ENCODE data around the gene ALDH1A3.

The ALDH1A3 gene

DNA sequence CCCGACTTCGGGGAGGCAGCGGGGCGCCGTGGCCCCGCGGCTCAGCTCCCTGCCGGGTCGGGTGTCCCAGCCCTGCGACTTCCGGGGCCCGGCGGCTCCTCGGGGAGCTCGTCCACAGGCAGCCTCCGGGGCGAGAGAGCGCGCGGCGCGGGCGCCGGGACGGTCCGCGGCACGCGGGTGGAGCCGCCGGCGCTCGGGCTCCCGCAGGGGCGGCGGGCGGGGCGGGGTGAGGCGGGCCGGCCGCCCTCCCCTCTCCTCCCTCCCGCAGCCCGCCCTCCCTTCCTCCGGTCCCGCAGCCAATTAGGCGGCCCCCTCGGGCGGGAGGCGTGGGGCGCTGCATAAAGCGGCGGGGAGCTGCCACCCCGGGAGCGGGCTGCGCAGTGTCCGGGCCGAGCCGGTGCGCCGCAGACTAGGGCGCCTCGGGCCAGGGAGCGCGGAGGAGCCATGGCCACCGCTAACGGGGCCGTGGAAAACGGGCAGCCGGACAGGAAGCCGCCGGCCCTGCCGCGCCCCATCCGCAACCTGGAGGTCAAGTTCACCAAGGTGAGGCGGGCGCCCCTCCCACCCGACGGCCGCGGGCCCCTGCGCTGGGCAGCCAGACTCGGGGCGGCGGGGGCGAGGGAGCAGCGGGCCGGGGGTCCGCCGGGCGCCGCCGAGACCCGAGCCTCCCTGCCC lies at the start of gene ALDH1A3:
Gene ALDH1A3, plus strand, starts transcription at position 368 of the 675 bp plus-strand sequence. Its CDS starts 77 bp downstream, at position 445.
- Histone ChIP-seq H3K4me1 (peaks cover 0 to 7% (median 0%) of the 10 kb centered on the region in 10 experiments; a peak in 2 of 20 replicates), H3K36me3 (no peaks in the 10 kb centered on the region), H3K4me2 (peak within 1 kb of the TSS; percentile 50 to 75 (median 60)), H4K20me1 (peaks cover 0 to 37% (median 11%) of the 10 kb centered on the region in 11 experiments; a peak in 11 of 22 replicates), H3K4me3 (peak within 1 kb of the TSS; percentile 35 to 62 (median 45); a peak in 18 of 20 replicates), H3K9me3 (replicated peaks in 1 of 11) (peaks cover 0 to 19% (median 8%) of the 10 kb centered on the region in 11 experiments; a peak in 11 of 22 replicates), H3K27me3 (peaks cover 77 to 100% (median 96%) of the 10 kb centered on the region in 11 experiments), H3K9ac (no peak within 1 kb of the TSS), H3K27ac (no peak within 1 kb of the TSS)
- TF ChIP-seq Cebpa-rat (IDR thresholded peaks at IDR 0.05): no peak

DNA sequence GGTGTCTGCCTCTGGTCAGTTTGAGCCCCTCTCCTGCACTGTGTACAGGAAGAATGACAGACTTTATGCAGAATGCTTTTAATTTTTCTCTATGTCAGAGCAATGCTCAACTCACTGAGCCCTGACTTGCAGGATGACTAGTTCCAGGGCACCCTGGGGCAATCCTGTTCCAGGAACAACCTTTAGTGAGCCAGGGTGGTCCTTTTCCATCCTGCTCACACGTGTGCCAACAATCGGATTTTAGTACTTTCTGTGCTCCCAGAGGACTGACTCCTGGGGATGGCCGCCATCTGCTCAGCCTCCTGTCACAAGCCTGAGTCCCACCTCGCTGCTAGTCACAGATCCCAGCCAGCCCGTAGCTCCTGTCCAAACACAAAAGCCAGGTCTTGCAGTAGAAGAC lies 48.2 kb upstream of the ALDH1A3 start:
- H3K4me3 ChIP-seq: no peak overlapping the region
- H3K4me1 ChIP-seq: peaks cover 33 to 60% (median 49%) of the 10 kb centered on the region in 10 experiments
- H3K27ac ChIP-seq: peak overlapping the region in 4 of 11 experiments; percentile 1 to 86 (median 54); a peak in 4 of 22 replicates
- H3K27me3 ChIP-seq: no peaks in the 10 kb centered on the region
- H3K9ac ChIP-seq: no peak overlapping the region
- H3K9me3 ChIP-seq (replicated peaks in 1 of 11): peaks cover 0 to 22% (median 14%) of the 10 kb centered on the region in 11 experiments; a peak in 19 of 22 replicates
- no peak for TF ChIP-seq Cebpa-rat (IDR thresholded peaks at IDR 0.05)
- no peaks in the 10 kb centered on the region for H4K20me1 ChIP-seq
- H3K36me3 ChIP-seq: no peaks in the 10 kb centered on the region; a peak in 1 of 22 replicates
- H3K4me2 ChIP-seq: peak overlapping the region in 7 of 11 experiments; percentile 6 to 85 (median 33); a peak in 11 of 22 replicates

DNA sequence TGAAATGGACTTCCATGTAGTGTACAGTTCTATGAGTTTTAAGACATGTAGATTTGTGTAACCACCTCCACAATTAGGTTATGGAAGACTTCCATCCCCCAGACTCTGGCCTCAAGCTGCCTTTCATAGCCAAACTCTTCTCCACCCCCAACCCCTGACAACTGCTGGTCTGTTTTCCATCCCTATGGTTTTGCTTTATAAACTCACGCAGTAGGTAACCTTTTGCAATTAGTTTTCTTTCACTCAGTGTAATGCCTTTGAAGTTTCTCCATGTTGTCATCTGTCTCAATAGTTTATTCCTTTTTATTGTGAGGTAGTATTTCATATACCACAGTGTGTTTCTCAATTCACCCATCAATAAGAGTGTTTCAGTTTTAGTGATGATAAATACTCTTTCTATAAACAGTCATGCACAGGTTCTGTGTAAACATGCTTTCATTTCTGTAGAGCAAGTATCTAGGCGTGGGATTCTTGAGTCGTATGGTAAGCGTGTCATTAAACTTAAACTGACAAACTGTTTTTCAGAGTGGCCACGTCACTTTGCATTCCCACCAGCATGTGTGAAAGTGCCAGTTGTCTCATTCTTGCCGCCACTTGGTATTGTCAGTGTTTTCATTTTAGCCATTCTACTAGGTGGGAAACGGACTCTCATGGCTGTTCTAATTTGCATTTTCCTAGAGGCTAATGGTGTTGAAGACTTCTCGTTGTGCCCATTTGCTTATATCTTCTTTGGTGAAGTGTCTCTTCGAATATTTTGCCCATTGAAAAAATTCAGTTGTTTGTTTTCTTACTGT lies 47.3 kb upstream of the ALDH1A3 start:
- Histone ChIP-seq H3K9me3 (replicated peaks in 1 of 11) (peaks cover 5 to 30% (median 18%) of the 10 kb centered on the region in 11 experiments; a peak in 20 of 22 replicates), H3K27ac (peak overlapping the region in 9 of 11 experiments; percentile 67 to 90 (median 86); a peak in 13 of 22 replicates), H3K9ac (peak overlapping the region in 1 of 11 experiments; percentile 71; a peak in 1 of 22 replicates), H4K20me1 (no peaks in the 10 kb centered on the region), H3K4me3 (no peak overlapping the region), H3K27me3 (no peaks in the 10 kb centered on the region), H3K36me3 (no peaks in the 10 kb centered on the region; a peak in 1 of 22 replicates), H3K4me2 (peak overlapping the region in 9 of 11 experiments; percentile 68 to 85 (median 77); a peak in 15 of 22 replicates), H3K4me1 (peaks cover 36 to 68% (median 56%) of the 10 kb centered on the region in 10 experiments)
- no peak for TF ChIP-seq Cebpa-rat (IDR thresholded peaks at IDR 0.05)

DNA sequence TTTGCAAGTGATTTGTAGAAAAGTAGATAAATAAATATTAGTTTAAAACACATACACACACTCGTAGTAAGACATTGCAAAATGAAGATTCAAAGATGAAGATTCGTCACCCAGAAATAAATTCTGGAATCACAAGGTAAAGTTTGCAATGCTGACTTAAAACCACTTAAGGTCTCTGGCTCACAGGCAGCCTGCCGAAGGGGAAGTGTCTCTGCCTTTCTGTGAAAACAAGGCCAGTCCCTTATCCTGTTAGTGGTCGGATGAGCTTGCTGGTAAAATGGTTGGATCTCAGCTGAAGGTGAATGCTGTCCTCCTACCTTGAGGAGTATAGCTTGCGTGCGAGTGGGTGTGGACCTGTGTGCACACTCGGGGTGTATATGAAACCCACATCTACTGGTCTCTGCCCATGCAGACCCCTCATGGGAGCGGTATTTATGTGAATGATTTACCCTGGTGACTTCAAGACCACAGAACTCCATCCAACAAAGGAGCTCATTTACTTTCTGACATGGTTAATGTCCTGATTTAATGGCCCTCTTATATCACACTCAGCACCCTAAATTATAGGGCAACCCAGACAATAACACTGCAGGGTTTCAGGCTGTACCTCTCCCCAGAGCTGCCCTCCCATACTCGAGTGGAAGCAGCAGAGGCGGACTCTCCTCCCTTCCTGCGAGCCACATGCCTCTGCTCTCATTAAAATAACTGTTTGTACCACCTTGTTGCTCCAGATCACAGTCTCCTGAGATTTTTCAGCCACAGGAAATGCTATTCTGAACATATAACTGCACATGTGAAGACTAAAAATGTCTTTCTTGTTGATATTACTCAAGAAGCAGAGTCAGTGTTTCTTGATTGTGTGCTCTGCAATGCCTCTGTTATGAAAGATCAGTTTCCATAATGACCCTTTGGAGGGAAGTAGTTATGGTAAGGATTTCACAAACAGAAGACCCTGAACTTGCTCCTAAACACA lies 45.9 kb upstream of the ALDH1A3 start:
- peak in 7 of 11 experiments; percentile 18 to 84 (median 78); a peak in 12 of 22 replicates for TF ChIP-seq Cebpa-rat (IDR thresholded peaks at IDR 0.05)
- Histone ChIP-seq H3K36me3 (no peaks in the 10 kb centered on the region; a peak in 1 of 22 replicates), H3K4me2 (peak overlapping the region; percentile 66 to 85 (median 77)), H3K27ac (peak overlapping the region in 10 of 11 experiments; percentile 16 to 90 (median 84); a peak in 20 of 22 replicates), H4K20me1 (no peaks in the 10 kb centered on the region), H3K4me1 (peaks cover 36 to 68% (median 56%) of the 10 kb centered on the region in 10 experiments), H3K9me3 (replicated peaks in 1 of 11) (peaks cover 2 to 28% (median 16%) of the 10 kb centered on the region in 11 experiments; a peak in 18 of 22 replicates), H3K27me3 (no peaks in the 10 kb centered on the region), H3K4me3 (peak overlapping the region in 2 of 10 experiments; percentile 10 to 17; a peak in 3 of 20 replicates), H3K9ac (peak overlapping the region in 10 of 11 experiments; percentile 1 to 79 (median 70); a peak in 19 of 22 replicates)

DNA sequence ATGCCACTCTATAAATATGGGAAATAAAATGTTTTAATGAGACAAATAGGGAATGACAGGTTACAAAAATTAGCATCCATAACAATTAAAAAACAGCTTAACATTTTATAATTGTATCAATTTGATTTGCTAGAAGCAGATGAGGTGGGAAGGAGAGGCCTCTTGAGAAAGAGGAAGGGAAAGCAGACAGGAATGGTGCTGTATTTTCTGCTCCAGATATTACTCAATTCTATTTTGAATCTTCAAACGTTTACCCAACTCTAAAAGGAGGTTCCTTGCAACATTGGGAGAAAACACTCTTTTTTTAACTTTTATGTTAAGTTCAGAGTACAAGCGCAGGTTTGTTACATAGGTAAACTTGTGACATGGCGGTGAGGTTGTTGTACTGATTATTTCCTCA lies 44.9 kb upstream of the ALDH1A3 start:
- Histone ChIP-seq H3K27me3 (no peaks in the 10 kb centered on the region), H3K4me1 (peaks cover 36 to 68% (median 56%) of the 10 kb centered on the region in 10 experiments), H3K9ac (peak overlapping the region in 8 of 11 experiments; percentile 65 to 79 (median 72); a peak in 15 of 22 replicates), H3K36me3 (no peaks in the 10 kb centered on the region; a peak in 1 of 22 replicates), H3K4me3 (no peak overlapping the region), H3K9me3 (replicated peaks in 1 of 11) (peaks cover 0 to 28% (median 16%) of the 10 kb centered on the region in 11 experiments; a peak in 17 of 22 replicates), H3K4me2 (peak overlapping the region; percentile 52 to 85 (median 77)), H3K27ac (peak overlapping the region in 10 of 11 experiments; percentile 16 to 90 (median 84); a peak in 20 of 22 replicates), H4K20me1 (no peaks in the 10 kb centered on the region)
- TF ChIP-seq Cebpa-rat (IDR thresholded peaks at IDR 0.05): peak in 4 of 11 experiments; percentile 24 to 75 (median 35); a peak in 4 of 22 replicates

DNA sequence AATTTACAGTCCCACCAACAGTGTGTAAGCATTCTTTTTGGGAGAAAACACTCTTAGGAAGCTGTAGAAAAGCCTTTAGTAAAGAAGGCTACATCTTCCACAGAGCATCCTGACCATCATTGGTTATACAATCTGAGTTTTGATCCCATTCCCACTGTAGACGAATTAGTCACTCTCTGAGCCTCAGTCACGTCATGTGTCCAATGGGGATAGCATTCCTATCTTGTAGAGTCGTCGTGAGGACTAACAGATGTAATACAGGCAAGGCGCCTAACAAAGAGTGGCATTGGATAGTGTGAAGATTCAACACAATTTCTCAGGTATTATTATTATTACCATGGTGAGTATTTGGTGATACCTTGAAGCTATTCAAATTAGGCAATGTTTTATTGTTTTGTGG lies 44.0 kb upstream of the ALDH1A3 start:
- Histone ChIP-seq H3K9ac (peak overlapping the region in 4 of 11 experiments; percentile 65 to 73 (median 70); a peak in 5 of 22 replicates), H3K27me3 (no peaks in the 10 kb centered on the region), H3K4me3 (no peak overlapping the region), H3K9me3 (replicated peaks in 1 of 11) (peaks cover 0 to 28% (median 16%) of the 10 kb centered on the region in 11 experiments; a peak in 17 of 22 replicates), H3K27ac (peak overlapping the region in 9 of 11 experiments; percentile 67 to 90 (median 86); a peak in 18 of 22 replicates), H3K36me3 (no peaks in the 10 kb centered on the region; a peak in 1 of 22 replicates), H3K4me1 (peaks cover 36 to 67% (median 56%) of the 10 kb centered on the region in 10 experiments), H4K20me1 (no peaks in the 10 kb centered on the region), H3K4me2 (peak overlapping the region in 9 of 11 experiments; percentile 27 to 82 (median 76); a peak in 16 of 22 replicates)
- no peak for TF ChIP-seq Cebpa-rat (IDR thresholded peaks at IDR 0.05)

DNA sequence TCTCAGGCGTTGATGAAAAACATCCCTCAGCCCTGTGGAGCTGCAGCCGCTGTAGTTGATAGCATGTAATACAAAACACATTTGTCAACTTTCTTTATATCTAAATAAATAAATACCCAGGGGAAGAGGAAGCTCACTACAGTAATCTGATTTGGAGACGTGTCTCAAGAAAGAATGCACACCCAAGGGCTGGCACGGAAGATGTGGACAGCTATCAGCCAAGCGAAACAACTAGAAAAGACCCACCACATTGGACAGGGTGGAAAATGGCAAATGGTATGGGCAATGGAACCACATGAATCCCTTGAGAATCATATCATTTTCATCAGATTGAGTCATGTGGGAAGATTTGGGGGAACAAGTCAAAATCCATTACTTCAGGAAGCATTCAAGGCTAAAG lies 43.1 kb upstream of the ALDH1A3 start:
- Histone ChIP-seq H3K27me3 (no peaks in the 10 kb centered on the region), H3K4me1 (peaks cover 36 to 58% (median 50%) of the 10 kb centered on the region in 10 experiments), H3K36me3 (no peaks in the 10 kb centered on the region; a peak in 1 of 22 replicates), H4K20me1 (no peaks in the 10 kb centered on the region), H3K9me3 (replicated peaks in 1 of 11) (peaks cover 0 to 28% (median 16%) of the 10 kb centered on the region in 11 experiments; a peak in 17 of 22 replicates), H3K4me2 (peak overlapping the region in 10 of 11 experiments; percentile 17 to 82 (median 71); a peak in 19 of 22 replicates), H3K9ac (no peak overlapping the region), H3K27ac (peak overlapping the region in 9 of 11 experiments; percentile 46 to 88 (median 83); a peak in 14 of 22 replicates), H3K4me3 (no peak overlapping the region)
- TF ChIP-seq Cebpa-rat (IDR thresholded peaks at IDR 0.05): no peak

All from BLaER1 treated with 17β-estradiol and CSF1 and Interleukin-3, amounts not matched to agents 10 nM and 100 nM (cell line).